Stimulated activated CD4-positive, alpha-beta T cell treated with anti-CD3 and anti-CD28 coated beads, TNF-alpha, amount 100 ng/mL, for 4 hours (primary cell): Measurements from ENCODE around the gene INKA1.
A peak's percentile ranks its signal among the peaks of the same experiment; 100 is the strongest.

Experiments used
- DNase-seq, 3 experiments: peaks; one replicate each; pipeline ENCODE4 v3.0.0-alpha.2; 2020; ENCODE audit warnings: low read depth in 3 of 3

INKA1 gene

DNA sequence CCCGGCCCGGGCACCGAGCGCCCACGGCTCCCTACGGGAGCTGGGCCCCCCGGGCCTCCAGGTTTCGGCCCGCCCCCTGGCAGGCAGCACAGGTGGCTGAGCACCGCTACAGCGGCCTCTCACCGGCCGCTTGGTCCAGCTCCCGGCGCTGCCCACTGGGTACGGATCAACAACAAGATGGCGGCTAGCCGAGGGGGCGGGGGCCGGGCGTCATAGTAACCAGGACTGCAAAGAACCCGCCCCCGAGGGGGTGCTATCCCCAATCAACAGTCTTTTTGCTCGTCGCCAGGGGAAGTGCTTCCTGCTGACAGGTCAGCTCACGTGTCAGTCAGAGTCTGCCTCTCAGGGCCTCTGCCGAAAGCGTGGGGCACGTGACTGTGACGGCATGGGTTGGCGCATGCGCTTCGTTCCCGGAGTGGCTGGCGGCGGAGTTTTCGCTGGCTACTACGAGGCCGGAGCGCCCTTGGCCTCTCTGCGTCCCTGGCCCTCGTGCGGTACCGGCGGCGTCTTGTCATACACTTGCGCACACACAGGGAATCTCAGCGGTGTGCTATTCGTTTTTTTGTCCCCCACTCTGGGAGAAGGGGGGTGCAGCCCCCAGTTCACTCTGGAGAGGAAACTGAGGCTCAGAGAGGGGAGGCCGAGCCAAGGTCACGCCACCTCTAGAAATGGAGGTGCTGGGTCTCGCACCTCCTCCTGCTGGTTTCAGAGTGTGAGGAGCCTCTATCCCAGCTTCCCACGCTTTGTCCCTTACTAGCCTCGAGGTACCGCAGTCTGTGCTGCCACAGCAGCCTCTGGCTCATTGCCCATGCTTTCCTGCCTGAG, 16.5 kb upstream of the INKA1 start, which contains the start of gene IP6K1:
Gene IP6K1, minus strand, starts transcription at position 186 of the 825 bp plus-strand sequence. CDS start 38,502 bp downstream, outside the sequence.
- peak; percentile 96 to 100 (median 99) for DNase-seq

DNA sequence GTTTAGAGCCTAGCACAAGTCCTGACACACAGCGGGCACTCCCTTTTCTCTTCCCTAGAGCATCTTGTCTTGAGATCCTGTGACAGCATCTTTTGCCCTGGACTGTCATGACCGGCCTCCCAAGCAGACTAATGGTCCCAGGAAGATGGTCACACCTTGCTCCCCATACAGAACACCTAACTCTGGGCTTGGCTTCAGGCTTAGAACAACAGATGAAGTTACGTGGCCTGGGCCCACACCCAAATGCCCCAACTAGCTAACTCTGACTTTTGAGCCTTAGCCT, 15.9 kb upstream of the INKA1 start:
- DNase-seq: no peak

DNA sequence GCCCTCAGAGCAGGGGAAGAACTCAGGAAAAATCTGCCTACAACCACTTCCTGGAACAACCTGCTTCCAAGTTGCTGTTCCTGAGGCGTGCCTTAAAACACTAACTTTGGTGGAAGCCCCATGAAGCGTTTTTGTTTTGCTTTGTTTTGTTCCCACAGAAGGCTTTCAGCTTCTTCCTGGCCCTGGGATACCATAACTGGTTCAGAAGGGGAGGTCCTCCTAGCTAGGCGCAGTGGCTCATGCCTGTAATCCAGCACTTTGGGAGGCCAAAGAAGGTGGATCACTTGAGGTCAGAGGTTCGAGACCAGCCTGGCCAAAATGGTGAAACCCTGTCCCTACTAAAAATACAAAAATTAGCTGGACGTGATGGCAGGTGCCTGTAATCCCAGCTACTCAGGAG, 15.5 kb upstream of the INKA1 start:
- no peak for DNase-seq

DNA sequence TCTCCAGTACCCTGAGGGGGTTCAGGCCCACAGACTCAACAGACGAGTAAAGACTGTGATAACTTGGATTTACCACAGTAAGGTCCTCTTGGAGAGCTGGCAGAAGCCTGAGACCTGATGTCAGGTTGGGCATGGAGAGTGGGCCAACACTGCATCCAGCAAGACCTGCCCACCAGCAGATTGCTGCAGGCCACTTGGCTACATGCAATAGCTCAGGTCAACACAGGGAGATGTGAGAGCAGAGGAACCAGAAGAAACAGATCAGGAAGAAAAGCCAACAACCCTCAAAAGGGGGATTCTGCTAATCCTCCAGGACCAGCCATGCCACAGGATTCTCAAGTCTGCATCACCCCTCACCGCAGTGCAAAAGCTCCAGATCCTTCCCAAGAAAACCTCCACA, 15.0 kb upstream of the INKA1 start:
- no peak for DNase-seq

DNA sequence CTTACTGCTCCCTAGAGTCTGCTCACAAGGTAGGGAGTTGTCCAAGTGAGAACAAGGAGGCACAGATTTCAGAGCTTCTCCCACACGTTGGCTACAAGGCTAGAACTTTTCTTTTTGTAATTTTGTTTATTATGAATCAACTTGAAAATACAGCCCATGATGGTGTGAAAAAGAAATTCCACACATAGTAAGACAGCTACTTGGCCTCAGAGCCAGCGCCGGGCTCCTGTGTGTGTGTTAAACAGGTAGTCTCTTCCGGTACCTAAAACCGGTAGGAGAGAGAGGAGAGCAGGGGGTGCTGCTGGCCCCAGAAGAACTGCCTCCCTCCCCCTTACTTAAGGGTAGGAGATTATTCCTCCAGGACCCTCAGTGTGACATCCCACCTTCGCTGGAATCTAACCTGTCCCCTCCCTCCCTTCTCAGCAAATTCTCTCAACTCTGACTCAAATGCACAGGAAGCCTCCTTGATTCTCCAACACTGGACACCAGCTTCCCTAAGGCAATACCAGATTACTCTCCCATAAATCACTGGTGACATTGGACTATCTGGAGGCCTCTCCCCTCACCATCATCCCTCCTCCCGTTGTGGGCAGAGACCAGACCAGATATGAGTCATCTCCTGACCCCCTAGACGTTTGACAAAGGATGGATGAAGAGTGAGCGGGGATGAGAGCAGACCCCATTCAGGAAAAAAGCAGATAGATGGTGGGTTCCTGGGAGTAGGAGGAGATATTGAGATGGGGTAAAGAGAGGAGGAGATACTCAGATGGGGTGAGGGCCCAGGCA, 12.2 kb upstream of the INKA1 start:
- no peak for DNase-seq

DNA sequence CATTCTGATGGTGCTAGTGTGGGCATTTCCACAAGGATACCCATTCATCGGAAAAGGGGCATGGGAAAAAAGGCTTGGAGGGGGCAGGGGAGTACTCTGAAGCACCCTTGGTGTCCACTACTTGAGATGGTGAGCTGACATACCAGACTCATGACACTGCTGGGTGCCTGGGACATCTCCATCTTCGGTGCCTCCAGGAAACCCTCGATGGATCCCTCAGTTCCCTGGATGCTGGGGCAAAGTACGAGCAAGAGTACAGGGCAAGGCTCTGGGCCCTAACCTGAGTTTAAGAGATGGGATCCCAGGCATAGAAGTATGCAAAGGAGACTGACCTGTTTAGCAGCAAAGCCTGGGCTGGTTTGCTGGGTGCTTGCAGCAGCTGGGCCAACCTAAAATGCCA, 11.5 kb upstream of the INKA1 start:
- DNase-seq: no peak

DNA sequence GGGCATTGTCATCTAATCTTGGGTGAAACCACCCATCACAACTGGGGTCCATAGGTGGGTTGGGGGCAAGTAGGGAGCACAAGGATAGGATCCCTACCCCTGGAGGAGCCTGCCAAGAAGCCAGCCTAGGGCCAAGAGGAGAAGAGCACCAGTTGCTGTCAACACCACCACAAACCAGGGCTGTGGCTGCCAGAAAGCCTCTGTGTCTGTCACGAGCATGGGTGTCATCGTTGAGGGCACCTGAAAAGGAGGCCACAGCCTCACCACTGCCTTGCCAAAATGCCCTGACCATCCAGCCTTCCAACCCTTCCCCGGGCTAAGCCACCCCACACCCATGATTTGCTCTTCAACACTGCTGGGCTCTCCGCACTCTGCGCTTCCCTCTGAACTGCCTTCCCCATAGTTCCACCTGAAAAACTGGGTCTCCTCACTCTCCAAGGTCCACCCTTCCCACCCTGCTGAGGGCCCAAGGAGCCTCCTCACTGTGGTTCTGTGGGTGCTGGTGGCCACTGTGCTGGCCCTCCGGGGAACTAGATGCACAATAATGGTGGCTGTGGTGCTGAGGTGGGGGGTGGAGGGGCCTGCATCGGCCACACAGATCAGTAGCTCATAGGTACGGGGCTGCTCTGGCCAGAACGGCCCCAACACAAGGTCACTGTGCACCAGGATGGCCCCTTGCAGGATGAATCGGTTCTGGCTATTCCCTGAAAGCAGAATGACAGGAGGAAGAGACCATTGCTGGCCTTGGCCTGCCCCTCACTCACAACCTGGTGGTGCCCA, 10.5 kb upstream of the INKA1 start:
- no peak for DNase-seq

DNA sequence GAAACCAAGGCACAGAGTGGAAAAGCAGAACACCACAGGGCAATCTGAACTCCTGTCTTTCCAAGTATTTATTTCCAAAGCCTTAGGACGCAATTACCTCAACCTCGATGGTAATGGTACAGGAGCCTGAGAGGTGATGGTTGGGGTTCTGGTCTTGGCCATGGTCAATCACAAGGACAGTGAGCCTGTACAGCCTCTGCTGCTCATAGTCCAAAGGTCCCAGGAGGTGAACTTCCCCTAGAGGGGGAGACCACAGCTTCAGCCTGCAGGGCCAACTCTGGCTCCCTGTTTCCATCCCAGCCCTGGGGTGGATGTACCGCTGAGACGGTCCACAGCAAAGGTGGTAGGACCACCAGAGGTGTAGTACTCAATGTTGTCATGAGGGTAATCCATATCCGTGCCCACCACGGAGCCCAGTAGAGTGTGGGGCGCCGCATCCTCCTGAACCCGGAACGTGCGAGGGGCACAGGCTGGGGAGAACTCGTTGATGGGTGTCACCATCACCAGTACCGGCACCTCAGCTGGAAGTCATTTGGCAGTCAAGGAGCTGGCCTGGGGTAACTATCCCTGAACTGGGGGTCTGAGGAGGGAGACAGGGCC, 9.5 kb upstream of the INKA1 start:
- no peak for DNase-seq

DNA sequence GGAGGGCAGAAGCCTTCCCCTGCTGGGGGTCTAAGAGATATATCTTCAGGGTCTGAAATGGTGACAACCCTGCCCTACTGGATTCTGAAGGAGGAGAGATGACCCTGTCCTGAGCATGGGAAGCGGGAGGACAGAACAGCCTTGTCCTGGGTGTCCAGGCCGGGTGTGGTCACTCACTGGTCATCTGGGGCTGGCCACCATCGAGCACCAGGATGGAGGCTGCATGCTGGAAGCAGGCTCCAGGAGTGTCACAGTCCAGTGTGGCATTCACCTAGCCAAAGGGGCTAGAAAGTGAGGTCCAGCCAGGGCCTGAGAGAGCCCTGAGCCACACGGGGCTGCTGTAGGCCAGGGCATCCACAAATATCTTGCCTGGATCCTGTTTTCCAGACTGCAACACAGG, 8.6 kb upstream of the INKA1 start:
- DNase-seq: no peak

DNA sequence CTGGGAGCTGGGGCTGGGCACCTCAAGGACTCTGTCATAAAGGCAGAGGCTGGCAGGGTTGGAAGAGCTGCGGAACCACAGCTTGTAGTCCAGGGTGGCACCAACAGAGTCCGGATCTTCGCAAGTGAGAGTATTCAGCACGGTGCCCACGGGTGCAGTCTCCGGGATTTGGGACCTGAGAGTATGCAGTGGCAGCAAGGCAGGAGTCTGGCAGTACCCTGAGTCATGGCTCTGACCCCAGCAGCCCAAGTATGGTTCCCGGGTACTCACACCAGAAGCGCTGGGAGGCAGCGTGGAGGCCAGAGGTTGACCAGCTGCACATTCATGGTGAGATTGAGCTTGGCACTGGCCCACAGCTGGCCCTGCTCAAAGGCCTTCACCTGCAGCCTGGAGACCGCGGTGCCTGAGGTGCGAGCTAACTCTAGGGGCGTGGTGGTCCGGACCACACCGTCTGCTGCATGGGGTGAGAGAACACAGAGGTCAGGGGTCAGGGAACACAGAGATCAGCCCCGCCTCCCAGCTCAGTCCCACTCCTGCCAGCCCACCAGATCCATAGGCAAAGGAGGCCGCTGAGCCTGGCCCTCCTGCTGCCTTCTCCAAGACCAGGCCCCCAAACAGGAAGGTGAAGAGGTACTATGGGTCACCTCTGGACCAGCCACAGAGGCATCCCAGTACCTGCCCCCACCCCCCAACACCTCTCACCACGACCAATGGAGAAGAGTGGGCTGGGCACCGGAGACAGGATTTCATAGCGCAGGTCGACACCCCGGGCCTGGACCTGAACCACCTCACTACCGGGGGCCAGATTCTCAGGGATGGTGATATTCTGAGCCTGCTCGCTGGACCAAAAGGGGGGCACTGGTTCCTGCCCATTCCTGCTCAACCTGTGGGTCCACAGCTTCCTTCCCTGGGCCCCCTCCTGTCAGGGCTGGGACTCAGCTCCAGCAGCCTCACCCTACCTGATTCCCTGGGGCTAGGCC, 7.8 kb upstream of the INKA1 start:
- no peak for DNase-seq

DNA sequence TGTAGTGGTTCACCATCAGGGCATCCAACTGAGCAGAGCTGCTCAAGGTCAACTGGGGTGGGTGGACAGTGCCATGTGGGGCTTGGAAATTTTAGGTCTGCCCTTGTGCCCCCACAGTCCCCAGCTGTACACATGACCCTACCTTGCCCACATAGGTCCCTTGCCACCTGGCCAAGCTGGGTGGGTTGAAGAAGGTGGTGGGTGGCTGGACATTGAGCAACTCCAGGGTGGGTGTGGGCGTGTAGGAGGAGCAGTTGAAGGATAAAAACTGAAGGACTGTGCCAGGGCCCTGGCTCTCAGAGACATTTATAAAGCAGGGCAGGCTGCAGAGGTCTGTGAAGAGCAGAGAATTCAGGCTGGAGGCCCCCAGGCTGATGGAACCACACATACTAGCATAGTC, 4.0 kb upstream of the INKA1 start:
- DNase-seq: no peak

DNA sequence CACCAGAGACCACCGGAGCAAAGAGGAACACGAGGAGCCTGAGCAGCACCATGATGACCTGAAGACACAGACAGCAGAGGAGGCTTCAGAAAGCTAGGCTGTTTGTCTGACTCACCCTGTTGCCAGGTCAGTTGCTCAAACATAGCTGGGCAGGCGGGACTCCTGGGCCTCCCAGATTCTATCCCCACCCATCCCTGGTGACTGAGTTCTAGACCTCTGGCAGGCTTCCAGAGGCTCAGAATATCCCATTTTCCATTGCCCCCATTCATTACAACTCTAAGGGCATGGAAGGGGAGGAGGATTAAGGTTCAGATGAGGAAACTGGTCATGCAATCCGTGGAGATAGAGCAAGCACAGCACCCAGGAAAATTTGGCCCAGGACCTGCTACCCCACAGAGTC, 3.3 kb upstream of the INKA1 start, which contains the start of gene CDHR4:
Gene CDHR4, minus strand, starts transcription at position 113 of the 400 bp plus-strand sequence. Its CDS starts 61 bp downstream, at position 52.
- no peak for DNase-seq

DNA sequence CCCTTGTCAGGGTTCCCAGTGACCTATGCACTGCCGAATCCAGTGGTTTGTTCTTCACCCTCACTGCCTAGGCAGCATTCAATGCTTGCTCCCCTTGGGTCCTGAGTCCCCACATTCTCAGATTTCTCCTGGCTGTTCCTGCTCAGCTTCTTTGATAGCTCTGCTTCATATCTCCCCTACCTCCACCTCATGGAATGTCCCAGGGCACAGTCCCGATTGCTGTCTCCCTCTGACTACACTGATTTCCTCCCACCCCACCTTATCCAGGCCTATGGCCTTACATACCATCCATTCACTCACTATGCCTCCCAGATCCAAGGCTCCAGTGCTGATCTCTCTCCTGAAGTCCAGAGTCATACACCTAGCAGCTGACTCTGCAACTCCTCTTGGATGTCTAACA, 1.9 kb upstream of the INKA1 start:
- no peak for DNase-seq

DNA sequence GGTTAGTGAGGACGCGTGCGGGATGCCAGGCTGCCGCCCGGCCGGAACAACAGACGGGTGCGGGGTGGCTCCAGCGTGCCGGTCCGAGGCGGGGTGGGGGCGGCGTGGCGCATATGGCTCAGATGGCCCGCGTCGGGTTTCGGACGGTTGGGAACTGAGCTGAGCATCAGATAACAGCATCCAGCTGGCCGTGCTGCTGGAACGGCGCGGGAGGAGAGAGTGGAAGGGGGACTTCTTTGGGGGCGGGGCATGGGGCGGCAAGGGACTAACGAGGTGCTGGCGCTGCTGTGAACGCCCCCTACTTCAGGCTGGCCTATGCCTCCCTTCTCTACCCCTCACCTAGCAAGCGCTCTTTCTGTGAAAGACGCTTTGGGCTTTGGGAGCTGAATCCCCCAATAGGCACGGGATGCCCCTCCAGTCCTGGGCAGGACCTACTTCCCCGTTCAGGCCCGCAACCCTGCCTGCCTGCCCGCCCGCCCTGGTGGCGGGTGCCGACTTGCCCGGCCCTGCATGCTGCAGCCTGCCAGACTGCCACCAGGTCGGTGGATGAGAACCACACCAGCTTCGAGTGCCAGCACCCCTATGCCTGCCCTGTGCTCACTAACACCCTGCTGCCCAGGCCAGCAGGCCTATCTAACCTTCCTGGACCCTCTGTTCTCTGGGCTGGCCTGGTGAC, 542 bp downstream of the INKA1 start:
- DNase-seq: no peak

DNA sequence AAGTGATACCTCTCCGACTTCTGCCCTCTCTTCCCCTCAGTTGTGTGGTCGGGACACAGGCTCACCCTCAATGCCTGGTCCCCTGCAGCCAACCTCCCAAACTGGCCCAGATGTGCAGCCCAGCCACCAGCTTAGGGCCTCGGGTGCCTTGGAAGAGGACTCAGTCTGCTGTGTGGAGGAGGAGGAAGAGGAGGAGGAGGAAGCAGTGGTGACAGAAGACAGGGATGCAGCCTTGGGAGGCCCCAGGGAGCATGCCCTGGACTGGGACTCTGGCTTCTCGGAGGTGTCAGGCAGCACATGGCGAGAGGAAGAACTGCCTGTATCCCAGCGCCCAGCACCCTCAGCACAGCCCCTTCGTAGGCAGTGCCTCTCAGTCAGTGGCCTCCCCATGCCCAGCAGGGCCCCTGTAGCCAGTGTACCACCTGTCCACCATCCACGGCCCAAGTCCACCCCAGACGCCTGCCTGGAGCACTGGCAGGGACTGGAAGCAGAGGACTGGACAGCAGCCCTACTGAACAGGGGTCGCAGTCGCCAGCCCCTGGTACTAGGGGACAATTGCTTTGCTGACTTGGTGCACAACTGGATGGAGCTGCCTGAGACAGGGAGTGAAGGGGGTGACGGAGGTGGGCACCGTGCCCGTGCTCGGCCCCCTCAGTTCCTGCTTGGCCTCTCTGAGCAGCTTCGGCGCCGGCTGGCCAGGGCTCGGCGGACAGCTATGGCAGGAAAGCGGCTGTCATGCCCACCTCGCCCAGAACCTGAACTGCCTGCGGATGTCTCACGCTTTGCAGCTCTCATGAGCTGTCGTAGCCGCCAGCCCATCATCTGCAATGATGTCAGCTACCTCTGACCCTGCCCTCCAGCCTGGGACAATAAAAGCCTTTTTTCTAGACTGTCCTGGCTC, 1.3 kb downstream of the INKA1 start:
- DNase-seq: no peak

DNA sequence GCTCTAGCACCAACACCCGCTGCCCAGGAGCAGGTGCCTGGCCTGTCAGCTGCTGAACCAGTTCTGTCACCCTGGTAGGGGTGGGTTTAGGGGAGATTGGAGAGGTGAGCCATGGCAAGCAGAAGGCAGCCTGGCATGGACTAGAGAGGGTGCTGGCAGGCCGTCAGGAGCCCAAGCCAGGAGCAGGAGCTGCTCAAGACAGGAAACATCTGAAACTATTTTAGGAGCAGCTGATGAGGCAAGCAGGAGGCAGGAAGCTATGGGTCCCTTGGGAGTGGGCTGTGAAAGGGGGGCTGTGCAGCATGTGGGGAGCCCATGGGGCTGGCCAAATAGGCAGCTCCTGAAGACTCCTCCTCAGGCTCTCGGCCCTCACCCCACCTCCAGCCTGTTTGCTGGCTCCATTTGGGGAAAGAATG, 2.3 kb downstream of the INKA1 start:
- DNase-seq: no peak

DNA sequence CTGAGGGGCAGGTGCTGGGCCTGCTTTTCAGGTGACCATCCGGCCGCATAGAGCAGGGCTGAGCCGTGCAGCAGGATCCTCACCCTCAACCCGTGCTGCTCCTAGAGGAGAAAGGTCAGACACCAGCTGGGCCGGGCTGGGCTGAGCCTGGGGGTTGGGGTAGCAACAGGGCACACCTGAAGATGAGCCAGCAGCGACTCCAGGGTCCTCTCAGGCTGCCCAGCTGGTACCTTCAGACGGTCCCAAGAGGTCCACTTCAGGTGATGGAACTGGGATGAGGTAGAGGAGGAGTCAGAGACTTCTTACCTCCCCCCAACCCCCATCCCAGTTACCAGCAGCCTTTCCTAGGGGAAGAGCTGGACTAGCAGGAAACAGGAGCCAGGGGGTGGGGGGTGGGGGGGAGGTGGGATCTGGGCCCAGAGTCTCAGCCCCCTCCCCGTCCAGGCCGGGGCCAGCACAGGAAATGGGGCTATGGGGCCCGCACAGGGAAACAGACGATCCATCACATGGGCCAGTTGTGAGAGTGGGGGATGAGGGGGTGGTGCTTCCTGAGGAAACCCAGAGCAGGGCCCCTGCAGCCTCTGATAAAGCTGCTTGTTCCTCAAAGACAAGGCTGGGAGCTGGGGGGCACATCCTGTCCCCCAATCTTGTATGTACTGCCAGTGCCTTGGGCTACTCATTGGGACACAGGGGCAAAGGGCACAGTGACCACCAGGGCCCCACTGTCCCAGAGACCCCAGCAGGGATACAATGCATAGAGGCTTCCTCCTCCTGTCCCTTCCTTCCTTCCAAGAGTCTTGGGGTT, 3.0 kb downstream of the INKA1 start:
- no peak for DNase-seq

DNA sequence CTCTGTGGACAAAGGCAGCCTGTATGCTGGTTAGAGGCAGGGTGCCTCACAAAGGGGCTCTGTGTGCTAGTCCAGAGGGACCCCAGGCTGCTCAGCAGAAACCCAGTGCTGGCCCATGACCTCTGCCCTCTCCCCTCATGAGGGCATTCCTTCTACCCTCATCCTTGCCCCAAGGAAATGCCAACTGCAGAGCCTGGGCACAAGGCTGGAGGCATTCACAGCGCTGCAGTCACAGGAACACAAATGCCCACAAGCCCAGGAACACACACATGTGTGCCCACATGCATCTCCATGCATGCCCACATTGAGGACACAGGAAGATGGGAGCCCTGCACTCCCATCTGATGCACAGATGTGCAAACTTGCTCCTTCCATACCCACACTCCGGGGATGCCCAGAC, 3.8 kb downstream of the INKA1 start:
- no peak for DNase-seq
